Posterior cingulate gyrus (tissue), 11 donors: ENCODE data around the gene EML2.
"Not testable (repeated sequence)": the region's sequence is repeated elsewhere in the genome, so short reads cannot be mapped to it uniquely, and the experiment has no call there.

Experiments
- DNase-seq, 10 donors: peaks; one replicate each; pipeline versions ENCODE4 v3.0.0 to v3.0.0-alpha.2; 2020 to 2021; ENCODE audit warnings: mixed read lengths in 3 of 10
- intact Hi-C: fragments of 100-400 bp; cut with DNase I; formaldehyde crosslinking; loops from one replicate; pipeline ENCODE4 v1.15.1; 2023

EML2 gene

DNA sequence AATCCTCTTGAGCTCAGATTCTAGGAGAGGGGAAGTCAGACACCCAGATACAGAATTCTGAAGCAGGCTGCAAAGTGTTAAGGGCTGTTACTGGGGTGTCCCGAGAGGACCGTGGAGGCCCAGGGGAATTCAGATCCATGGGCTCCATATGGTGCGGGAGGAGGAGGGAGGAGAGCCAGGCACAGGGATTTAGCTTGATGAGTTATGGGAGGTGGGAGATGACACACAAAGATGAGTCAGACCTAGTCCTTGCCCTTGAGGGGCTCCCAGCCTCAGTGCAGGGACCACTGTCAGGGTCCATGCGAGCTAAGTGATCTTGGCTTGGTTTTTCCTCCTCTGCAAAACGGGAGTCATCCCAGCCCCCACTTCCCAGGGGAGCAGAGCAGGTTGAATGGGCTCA is 14.4 kb upstream of the EML2 start:
- no peak for DNase-seq
- intact Hi-C loops = no loop called here

DNA sequence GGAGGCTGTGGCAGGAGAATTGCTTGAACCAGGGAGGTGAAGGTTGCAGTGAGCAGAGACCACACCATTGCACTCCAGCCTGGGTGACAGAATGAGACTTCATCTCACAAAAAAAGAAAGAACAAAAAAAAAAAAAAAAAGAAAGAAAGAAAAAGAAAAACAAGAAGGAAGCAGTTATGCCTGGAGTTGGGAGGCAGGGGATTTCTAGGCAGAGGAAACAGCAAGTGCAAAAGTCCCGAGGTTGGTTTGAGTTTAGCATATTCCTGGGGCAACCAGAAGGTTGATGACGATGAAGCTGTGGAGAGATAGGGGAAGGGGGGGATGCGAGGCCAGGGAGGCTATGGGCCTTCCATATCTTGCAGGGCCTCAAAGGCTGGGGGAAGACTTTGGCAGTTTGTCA is 11.5 kb upstream of the EML2 start:
- intact Hi-C loops = no loop called here
- DNase-seq = no peak

DNA sequence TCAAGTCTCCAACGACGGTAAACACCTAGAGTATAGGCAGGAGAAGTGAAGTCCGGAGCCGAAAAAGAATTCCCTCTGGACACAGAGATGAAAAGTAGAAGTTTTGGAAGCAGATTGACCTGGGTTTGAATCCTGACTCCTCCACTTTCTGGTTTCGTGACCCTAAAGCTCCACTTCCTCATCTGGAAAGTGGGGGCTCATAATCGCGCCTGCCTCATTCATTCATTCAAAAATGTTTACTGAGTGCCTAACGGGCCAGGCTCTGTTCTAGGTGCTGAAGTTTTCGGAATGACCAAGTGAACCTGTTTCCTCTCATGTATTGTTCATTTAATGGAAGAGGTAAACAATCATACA is 7.1 kb upstream of the EML2 start:
- no peak for DNase-seq
- intact Hi-C loops = no loop called here

DNA sequence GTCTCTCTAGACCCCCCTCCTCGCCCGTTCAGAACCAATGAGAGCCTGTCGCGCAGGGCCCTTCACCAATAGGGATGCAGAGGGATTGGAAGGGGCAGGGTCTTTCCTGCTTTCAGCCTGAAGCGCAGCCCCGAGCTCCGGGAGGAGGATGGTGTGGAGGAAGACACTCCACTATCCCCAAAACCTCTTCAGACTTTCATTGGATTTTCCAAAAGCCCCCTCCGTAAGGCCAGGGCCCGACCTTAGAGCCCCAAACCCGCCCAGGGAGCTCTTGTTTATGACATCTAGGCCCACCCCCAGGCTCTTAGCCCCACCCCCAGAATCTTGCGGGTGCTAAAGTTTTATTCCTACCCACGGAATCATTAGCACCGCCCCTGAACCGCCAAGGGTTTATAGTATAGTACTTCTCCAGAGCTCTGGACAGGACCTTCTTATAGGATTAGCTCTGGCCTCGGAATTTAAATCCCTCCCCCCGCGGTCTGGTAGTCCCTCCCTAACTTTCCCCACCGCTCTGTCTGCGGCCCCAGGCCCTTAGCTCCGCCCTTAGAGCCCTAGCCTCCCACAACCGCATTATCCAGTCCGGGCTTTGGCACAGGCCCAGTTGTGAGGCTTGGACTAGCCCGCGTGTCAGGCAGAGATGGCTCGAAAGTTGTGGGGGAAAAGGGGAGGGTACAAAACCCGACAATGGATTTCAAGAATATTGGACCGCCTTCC is 6.6 kb upstream of the EML2 start:
- peak; percentile 93 to 100 (median 97) for DNase-seq
- intact Hi-C loops = no loop called here

DNA sequence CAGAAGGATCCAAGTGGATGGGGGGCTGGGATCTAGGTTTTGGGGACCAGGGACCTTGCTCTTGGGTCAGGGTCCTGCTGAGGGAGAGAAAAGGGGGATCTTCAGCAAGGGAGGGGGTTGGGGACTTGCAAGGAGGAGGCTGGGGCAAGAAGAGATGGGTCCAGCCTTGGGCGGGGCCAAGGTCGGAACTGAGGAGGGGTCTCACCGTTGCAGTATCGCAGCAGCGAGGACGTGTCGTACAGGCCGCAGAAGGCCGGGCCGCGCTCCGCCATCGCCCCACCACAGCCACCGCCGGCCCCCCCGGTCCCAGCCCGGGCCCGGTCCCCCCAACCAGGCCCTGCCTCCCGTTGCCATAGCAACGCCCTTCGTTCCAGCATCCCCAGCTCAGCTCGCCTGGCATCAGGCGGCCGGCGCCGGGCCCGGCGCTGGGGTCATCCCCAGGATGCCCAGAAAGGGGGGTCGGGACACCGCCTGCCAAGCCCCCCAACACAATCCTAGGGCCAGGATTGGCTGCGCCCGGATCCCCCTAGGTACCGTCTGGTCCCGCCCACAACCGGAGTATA is 6.0 kb upstream of the EML2 start:
- intact Hi-C loops = no loop called here
- DNase-seq = peak in 1 of 10 donors; percentile 94

DNA sequence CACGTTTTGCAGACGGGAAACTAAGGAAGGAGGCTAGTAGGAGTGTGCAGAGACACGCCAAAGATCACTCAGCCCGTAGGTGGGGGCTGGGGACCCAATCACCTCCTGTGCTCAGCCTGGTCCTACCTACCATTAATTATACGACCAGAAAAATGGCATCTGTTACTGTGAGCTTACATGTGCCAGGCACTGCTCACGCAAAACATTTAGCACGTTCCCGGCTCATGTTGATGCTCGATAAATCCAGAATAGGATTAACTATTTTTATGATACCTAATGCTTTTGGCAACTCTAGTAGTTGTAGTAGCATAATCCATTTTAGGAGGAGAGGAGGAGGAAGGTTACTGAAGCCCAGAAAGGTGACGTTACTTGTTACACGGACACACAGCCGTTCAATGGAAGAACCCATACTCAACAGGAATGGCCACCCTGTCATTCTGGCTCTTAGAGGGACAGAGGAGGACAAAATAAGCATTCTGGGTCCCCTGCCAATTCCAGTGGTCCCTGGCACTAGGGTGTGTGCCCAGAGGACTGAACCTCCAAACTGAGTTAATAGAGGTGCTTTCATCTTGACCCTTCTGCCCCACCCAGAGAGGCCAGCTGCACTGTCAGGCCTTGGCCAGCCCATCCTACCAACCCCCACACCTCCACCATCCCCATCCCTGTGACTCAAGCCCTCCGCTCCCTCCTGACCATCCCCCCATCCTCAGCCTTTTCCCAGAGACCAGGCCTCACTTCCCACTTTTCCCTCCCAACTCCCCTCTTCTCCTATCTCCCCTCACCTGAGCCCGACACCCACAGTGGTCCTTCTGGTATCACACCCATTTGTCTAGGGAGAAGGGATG is 5.0 kb upstream of the EML2 start:
- peak in 6 of 10 donors; percentile 17 to 87 (median 24) for DNase-seq
- intact Hi-C loops = loop anchor here (1.0 to 5.0 kb wide), 3 partner anchors 37 to 122 kb away; no protein-coding TSS in a partner anchor

DNA sequence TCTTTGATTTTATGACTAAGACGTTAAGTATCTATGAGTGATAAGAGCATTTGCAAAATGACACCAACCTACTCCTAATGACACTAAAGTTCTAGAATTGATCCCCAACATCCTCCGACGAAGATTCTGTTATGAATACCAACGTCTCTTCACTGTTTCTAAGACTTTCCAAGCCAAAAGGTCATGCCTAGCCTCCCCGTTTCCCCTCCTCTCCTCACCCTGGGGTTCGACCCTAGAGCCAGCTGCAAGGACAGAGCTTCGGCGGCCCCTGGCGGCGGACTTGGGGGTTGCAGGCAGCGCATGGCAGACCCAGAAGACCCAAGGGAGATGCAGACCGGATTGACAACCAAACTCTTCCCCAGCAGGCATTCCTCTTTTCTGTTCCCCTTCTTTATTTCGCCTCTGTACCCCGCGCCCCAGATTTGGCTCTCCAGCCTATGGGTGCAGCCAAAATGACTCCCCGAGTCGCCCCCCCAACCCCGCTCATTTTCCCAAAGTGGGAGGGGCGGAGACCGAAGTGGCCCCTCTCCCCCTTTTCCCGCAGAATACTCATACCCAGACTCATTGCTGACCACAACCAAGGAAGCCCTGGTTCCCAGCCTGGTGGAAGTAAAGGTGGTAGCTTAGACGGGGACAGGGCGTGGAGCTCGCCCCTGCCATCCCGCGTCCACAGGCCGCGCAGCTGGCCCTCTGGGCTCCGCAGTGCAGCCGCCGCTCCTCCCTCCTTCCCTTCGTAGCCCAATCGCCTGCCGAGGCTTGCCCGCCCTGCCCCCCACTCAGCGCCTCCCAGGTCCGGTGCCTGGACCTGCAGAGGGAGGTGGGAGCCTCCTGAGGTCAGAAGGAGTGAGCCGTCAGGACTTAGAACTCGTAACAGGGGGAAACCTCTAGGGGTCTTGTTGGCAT is 4.1 kb upstream of the EML2 start:
- DNase-seq = peak; percentile 84 to 98 (median 93)
- intact Hi-C loops = loop anchor here (1.0 to 5.0 kb wide), 3 partner anchors 36 to 121 kb away; no protein-coding TSS in a partner anchor

DNA sequence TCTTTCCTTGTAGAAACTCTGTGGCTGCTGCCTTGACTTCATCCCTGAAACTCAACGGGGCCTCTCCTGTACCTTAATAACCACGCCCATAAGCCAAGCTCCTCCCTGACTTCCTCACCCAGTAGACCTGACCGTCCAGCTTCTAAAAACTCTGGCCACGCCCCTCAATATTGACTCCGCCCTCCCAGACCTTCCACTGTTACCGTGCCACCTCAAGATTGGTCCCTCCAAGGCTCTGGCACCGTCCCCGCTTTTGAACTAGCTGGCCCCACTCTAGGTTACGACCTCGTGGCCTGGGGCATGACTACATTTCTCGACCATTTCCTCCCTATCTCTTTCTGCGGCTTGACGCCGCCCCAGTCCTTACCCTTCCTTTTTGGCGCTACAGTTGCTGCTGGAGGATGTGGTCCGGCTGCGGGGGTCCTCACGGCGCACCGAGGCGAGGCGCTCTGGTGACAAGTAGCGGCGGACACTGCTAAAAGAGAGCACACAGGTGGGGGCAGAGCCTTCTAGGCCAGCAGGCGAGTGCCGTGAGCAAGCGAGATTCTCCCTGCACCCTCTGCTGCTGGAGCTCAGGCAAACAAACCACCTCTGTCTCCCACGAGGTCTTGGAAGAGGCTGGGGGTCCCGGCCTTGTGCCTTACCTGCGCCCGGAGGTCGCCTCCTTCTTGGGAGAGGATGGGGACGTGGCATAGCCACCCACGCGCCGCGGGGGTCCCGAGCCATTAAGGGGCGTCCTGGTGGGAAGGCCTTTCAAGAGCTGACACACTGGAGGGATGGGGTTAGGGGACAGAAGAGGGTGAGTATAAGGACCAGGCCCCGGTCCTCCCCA is 2.3 kb upstream of the EML2 start:
- intact Hi-C loops = loop anchor here (5.0 kb wide), 2 partner anchors 41 to 119 kb away; no protein-coding TSS in a partner anchor
- DNase-seq = peak in 2 of 10 donors; percentile 17 to 35

DNA sequence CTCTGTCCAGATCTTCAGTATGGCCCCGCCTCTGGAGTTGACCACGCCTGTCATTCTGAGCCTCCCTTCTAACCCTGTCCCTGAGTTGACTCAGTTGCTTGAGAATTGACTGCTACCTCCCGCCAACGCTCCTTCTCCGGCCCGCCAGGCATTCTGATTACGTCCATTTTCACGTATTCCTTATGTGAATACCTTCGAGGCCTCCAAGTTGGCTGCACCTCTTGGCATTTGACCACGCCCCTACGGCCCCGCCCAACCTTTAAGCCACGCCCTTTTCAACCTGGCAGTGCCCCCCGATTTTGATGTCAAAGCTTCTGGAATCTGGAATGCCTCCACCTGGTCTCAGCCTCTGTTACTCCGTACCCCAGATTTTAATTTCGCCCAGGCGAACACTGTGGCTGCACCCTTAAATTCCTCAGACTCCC is 1.7 kb upstream of the EML2 start:
- DNase-seq = no peak
- intact Hi-C loops = loop anchor here (5.0 kb wide), 2 partner anchors 41 to 119 kb away; no protein-coding TSS in a partner anchor

DNA sequence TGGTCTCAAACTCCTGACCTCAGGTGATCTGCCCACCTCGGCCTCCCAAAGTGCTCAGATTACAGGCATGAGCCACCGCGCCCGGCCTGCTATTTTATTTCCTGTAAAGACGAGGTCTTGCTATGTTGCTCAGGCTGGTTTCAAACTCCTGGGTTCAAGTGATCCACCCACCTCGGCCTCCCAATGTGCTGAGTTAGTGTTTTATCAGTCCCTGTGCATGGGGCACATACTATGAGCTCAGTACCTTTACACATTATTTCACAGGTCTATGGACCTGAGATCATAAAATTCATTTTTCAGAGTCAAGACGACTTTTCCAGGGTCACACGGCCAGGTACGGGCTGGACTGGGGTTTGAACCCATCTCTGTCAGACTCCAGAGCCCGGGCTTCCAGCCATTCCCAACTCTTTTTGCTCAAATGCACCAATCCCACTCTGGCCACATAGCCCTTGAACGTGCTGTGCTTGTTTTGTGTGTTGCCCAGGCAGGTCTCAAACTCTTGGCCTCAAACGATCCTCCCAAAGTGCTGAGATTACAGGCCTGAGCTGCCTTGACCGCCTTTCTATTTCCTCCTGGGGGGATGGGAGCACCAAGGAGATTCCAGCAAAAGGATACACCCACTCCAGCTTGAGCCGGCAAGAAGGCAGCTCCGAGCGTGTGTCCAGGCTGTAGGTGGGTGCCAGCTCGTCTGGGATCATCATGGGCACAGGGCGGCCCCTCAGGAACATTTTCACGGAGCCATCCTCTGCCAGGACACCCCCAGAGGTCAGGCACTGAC is 1.1 kb downstream of the EML2 start:
- DNase-seq = no peak
- intact Hi-C loops = no loop called here

DNA sequence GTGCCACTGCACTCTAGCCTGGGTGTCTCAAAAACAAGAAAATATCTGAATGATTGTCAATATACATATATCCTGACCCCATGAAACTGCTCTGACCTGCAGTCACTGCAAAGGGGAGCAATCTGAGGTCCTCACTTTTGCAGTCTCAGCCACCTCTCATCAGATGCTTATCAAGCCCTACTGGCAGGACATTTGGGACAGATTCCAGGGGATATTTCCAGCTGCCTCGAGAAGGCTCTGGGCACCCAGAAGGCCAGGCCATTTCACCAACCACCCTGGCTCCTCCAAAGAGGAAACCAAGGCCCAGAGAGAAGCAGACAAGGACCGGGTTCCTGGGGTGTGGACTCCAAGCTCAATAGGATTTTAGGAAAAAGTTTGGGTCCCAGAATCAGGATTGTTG is 2.3 kb downstream of the EML2 start:
- intact Hi-C loops = no loop called here

DNA sequence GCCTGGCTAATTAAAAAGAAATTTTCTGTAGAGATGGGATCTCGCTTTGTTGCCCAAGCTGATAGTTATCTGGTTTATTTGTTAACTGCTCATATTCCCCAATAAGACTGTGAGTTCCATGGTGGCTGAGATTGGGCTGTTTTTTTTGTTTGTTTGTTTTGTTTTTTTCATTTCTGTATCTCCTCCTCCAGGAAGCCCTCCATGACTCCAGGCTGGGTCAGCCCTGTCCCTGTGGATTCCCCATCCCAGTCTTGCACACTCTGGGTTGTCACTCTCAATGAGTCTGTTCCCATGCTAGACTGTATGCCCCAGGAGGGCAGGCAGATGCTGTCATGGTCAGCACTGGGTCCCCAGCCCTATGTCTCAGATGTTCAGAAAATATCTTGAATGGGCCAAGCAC is 2.9 kb downstream of the EML2 start:
- DNase-seq = no peak
- intact Hi-C loops = no loop called here

More for the DNA sequence above, 2.3 kb downstream of the EML2 start:
- no peak for DNase-seq

DNA sequence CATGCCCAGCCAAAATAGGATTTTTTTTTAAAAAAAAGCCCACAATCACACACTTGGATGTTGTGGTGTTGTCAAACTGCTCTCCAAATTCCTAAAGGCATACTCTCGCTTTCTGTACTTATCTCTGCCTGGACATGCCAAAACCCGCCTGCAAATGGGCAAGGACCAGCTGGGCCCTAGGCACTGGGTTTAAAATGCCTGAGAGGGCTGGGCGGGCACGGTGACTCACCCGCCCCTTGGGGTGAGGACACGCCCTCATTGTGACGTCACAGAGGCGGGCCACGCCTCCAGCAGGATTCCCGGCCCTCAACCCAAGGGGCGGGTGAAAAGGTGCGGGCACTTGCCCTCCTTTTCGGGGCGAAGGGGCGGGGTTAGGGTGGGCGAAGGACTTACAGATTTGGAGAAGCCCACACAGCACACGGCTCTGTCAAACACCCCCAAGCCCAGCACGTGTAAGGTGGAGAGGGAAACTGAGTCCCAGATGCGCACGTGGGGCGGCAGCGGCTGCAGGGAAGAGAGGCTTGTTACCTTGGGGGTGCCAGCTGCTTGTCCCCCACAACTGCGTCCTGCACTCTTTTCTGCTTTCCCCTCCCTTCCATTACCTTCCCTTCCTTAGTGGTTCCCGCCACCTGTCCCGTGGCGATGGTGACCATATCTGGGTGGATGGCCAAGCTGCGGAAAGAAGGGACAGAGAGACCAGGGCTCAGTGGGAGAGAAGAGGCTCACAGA is 6.6 kb downstream of the EML2 start:
- peak in 6 of 10 donors; percentile 29 to 92 (median 50) for DNase-seq
- intact Hi-C loops = no loop called here

DNA sequence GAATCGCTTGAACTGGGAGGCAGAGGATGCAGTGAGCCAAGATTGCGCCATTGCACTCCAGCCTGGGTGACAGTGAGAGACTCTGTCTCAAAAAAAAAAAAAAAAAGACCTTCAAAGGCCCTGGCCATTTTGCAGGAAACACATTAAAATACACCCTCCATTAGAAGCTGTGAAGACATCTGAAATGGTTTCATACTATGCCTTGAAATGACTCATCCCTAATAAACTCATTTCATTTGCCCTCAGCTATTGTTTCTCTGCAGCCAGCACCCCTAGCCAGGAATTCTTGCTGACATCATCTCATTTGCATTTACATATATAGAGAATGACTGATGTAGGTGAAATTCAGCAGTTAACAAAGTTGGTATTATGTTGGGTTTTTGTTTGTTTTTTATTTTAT is 8.7 kb downstream of the EML2 start:
- DNase-seq = no peak
- intact Hi-C loops = no loop called here

DNA sequence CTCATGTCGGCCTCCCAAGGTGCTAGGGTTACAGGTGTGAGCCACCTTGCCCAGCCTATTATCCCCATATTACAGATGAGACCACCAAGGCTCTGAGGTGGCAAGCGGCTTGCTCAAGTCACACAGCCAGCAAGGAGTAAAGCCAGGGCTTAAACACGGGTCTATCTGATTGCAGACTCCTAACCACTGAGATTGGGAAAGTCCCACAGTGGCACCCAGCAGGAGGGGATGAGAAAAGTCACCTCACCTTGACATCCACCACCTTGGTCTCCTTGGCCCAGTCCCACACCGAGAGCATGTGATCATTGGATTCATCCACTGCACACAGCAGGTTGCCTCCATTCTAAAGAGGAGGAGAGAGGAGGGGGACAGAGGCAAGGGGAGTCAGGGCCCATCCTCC is 9.5 kb downstream of the EML2 start:
- intact Hi-C loops = no loop called here
- DNase-seq = no peak

DNA sequence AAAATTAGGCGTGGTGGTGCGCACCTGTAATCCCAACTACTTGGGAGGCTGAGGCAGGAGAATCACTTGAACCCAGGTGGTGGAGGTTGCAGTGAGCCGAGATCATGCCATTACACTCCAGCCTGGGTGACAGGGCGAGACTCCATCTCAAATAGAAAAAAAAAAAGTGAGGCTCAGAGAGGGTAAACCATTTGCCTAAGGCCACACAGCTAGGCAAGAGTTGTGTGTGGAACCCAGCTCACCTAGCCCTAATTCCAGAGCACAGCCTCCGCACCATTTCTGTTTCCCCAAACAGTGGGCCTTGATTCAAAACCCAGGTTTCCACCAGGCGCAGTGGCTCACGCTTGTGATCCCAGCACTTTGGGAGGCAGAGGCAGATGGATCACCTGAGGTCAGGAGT is 11.0 kb downstream of the EML2 start:
- intact Hi-C loops, DNase-seq: not testable (repeated sequence)

DNA sequence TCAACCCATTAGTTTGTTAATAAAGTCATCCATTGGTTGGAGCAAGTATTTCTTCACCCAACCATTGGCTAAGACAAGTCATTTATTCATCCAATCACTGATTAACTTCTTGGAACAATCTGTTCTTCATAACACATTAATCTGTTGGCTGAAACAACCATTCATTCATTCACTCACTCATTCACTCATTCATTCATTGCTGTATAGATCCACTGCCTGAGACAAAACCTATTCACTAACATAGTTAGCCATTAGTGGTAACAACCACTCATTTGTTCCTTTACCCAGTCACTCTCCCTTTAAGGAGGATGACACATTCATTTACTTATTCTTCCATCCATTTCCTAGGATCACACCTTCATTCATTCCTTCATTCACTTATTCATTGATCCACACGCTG is 15.2 kb downstream of the EML2 start:
- intact Hi-C loops = no loop called here
- no peak for DNase-seq

DNA sequence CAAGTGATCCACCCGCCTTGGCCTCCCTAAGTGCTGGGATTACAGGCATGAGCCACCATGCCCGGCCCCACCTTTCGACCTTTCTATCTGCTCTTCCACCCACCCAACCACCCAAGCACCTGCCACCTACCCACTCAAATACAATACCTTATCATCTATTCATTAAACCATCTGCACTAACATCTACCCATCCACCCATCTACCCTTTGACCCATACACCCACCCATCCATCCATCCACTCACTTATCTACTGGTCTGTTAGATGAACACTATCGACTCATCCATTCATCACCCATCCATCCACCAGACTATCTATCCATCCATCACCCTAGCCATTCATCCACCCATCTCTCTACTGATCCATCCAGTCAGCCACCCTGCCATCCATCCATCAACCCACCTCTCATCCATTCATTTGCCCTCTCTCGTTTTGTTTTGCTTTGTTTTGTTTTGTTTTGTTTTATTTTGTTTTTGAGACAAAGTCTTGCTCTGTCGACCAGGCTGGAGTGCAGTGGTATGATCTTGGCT is 17.2 kb downstream of the EML2 start:
- DNase-seq = no peak
- intact Hi-C loops = no loop called here
